DND-41 (cell line): ENCODE measurements around the gene EPHA8.

Experiments
- EZH2 ChIP-seq: IDR thresholded peaks from 3 replicates; pipeline ENCODE4 v1.6.1; 2012; ENCODE audit warnings: borderline replicate concordance, low read depth, mild to moderate bottlenecking, moderate library complexity, low read length, inconsistent platforms; ENCODE audit not compliant: severe bottlenecking
- TF ChIP-seq, protein P1 (sequence below): IDR thresholded peaks from 2 replicates; pipeline ENCODE4 v1.5.1; 2012; ENCODE audit warnings: borderline replicate concordance, low read length, moderate library complexity, mild to moderate bottlenecking; ENCODE audit not compliant: poor library complexity, severe bottlenecking; ENCODE audit errors: extremely low read depth

DNA sequence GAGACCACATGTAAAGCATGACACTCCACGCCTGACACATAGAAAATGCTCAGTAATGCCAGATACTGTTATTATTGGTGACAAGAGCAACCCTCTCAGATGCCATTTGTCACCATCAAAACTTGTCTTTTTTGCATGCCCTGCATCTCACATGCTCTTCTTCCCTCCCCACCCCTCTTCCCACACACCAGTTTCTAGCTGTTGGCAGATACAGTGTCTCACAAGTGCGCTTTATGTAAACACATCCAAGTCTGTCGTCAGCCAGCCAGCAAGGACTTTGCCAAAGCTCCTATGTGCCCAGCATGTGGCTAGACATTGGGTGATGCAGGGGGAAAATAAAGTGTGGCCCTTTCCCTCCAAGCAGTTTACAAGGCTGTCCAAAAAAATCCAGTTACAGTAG is 44.9 kb upstream of the EPHA8 start:
- TF ChIP-seq, protein P1, sequence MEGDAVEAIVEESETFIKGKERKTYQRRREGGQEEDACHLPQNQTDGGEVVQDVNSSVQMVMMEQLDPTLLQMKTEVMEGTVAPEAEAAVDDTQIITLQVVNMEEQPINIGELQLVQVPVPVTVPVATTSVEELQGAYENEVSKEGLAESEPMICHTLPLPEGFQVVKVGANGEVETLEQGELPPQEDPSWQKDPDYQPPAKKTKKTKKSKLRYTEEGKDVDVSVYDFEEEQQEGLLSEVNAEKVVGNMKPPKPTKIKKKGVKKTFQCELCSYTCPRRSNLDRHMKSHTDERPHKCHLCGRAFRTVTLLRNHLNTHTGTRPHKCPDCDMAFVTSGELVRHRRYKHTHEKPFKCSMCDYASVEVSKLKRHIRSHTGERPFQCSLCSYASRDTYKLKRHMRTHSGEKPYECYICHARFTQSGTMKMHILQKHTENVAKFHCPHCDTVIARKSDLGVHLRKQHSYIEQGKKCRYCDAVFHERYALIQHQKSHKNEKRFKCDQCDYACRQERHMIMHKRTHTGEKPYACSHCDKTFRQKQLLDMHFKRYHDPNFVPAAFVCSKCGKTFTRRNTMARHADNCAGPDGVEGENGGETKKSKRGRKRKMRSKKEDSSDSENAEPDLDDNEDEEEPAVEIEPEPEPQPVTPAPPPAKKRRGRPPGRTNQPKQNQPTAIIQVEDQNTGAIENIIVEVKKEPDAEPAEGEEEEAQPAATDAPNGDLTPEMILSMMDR = no peak
- TF ChIP-seq EZH2 = no peak
